Erythroblast (primary cell): ENCODE results near the gene MSL1.

Experiments
- GATA1 ChIP-seq: IDR thresholded peaks from 2 replicates; pipeline ENCODE4 v1.6.1; 2011; ENCODE audit warnings: low read depth, mild to moderate bottlenecking, control low read depth, low read length, moderate library complexity
- POLR2A ChIP-seq: IDR thresholded peaks from 2 replicates; pipeline ENCODE4 v1.6.1; 2011; ENCODE audit warnings: mild to moderate bottlenecking, low read length

GRCh38 chr17:40173778-40174135, 52.0 kb downstream of the MSL1 start:
- TF ChIP-seq POLR2A (no peak), GATA1 (no peak)
